ENCODE measurements around the gene MTA3.

DNA sequence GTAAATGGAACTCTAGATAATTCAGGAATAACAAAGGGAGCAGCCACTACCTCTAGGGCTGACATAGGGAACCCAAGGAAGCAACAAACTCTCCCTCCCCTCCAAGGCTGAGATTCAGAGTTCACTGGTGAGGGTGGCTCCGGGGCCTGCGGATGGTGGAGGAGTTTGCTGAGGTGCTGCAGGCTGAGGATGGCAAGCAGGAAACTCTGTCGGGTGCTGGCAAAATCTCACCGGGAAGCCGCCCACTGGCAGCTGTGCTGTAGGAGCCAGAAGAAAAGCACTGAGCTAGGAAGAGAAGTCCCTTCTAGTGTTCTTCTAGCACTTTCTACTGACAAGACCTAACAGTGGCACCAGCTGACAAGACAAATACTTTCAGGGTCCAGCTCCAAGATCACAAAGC, 236.5 kb downstream of the MTA3 start:
- TF ChIP-seq, protein P1, sequence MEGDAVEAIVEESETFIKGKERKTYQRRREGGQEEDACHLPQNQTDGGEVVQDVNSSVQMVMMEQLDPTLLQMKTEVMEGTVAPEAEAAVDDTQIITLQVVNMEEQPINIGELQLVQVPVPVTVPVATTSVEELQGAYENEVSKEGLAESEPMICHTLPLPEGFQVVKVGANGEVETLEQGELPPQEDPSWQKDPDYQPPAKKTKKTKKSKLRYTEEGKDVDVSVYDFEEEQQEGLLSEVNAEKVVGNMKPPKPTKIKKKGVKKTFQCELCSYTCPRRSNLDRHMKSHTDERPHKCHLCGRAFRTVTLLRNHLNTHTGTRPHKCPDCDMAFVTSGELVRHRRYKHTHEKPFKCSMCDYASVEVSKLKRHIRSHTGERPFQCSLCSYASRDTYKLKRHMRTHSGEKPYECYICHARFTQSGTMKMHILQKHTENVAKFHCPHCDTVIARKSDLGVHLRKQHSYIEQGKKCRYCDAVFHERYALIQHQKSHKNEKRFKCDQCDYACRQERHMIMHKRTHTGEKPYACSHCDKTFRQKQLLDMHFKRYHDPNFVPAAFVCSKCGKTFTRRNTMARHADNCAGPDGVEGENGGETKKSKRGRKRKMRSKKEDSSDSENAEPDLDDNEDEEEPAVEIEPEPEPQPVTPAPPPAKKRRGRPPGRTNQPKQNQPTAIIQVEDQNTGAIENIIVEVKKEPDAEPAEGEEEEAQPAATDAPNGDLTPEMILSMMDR (IDR thresholded peaks at IDR 0.05) = no peak
- no peak for TF ChIP-seq EZH2 (IDR thresholded peaks at IDR 0.05; ENCODE audit: borderline replicate concordance, insufficient read depth, low read depth, low read length, poor library complexity, severe bottlenecking)

Measured in B cell (primary cell).